ENCODE measurements around the gene HSPB7.

The HSPB7 gene

GRCh38 chr1:15966956-15967344, 50.9 kb downstream of the HSPB7 start:
- H3K4me3 ChIP-seq (IDR thresholded peaks at IDR 0.05; ENCODE audit: insufficient read depth, low read depth, low read length): no peak overlapping the region
- no peaks in the 10 kb centered on the region for H3K27me3 ChIP-seq (ENCODE audit: insufficient read depth, low read depth)
- H3K4me2 ChIP-seq: no peak overlapping the region
- H3K79me2 ChIP-seq (ENCODE audit: insufficient read depth, low read depth): peaks cover 9% of the 10 kb centered on the region; the same call in 1 of the 2 replicates
- no peak overlapping the region for H2AFZ ChIP-seq (ENCODE audit: low read depth)
- H3K27ac ChIP-seq: no peak overlapping the region
- H4K20me1 ChIP-seq (ENCODE audit: insufficient read depth): no peaks in the 10 kb centered on the region
- no peaks in the 10 kb centered on the region for H3K36me3 ChIP-seq (ENCODE audit: insufficient read depth)
- peaks cover 38% of the 10 kb centered on the region for H3K4me1 ChIP-seq (ENCODE audit: low read depth, poor library complexity, severe bottlenecking)
- no peak overlapping the region for H3K9ac ChIP-seq
- no peak for TF ChIP-seq CTCF (conservative IDR thresholded peaks at IDR 0.05; ENCODE audit: low read depth, low read length)

GRCh38 chr1:15966081-15966955, 51.5 kb downstream of the HSPB7 start:
- peak overlapping the region; percentile 34; the same call in 1 of the 2 replicates for H3K4me2 ChIP-seq
- H3K27me3 ChIP-seq (ENCODE audit: insufficient read depth, low read depth): no peaks in the 10 kb centered on the region
- H3K27ac ChIP-seq: peak overlapping the region; percentile 44; the same call in 1 of the 2 replicates
- peaks cover 38% of the 10 kb centered on the region for H3K4me1 ChIP-seq (ENCODE audit: low read depth, poor library complexity, severe bottlenecking)
- H2AFZ ChIP-seq (ENCODE audit: low read depth): no peak overlapping the region
- no peaks in the 10 kb centered on the region for H4K20me1 ChIP-seq (ENCODE audit: insufficient read depth)
- H3K9ac ChIP-seq: no peak overlapping the region; the same call in 1 of the 2 replicates
- no peak overlapping the region for H3K4me3 ChIP-seq (IDR thresholded peaks at IDR 0.05; ENCODE audit: insufficient read depth, low read depth, low read length)
- peaks cover 8% of the 10 kb centered on the region; the same call in 1 of the 2 replicates for H3K79me2 ChIP-seq (ENCODE audit: insufficient read depth, low read depth)
- no peak for TF ChIP-seq CTCF (conservative IDR thresholded peaks at IDR 0.05; ENCODE audit: low read depth, low read length)
- no peaks in the 10 kb centered on the region for H3K36me3 ChIP-seq (ENCODE audit: insufficient read depth)

GRCh38 chr1:15965228-15965767, 52.5 kb downstream of the HSPB7 start:
- H3K4me3 ChIP-seq (IDR thresholded peaks at IDR 0.05; ENCODE audit: insufficient read depth, low read depth, low read length): no peak overlapping the region
- H4K20me1 ChIP-seq (ENCODE audit: insufficient read depth): no peaks in the 10 kb centered on the region
- no peak for TF ChIP-seq CTCF (conservative IDR thresholded peaks at IDR 0.05; ENCODE audit: low read depth, low read length)
- no peaks in the 10 kb centered on the region for H3K27me3 ChIP-seq (ENCODE audit: insufficient read depth, low read depth)
- H3K79me2 ChIP-seq (ENCODE audit: insufficient read depth, low read depth): peaks cover 8% of the 10 kb centered on the region; the same call in 1 of the 2 replicates
- H3K4me2 ChIP-seq: peak overlapping the region; percentile 34; the same call in 1 of the 2 replicates
- no peak overlapping the region for H3K9ac ChIP-seq
- no peaks in the 10 kb centered on the region for H3K36me3 ChIP-seq (ENCODE audit: insufficient read depth)
- H3K4me1 ChIP-seq (ENCODE audit: low read depth, poor library complexity, severe bottlenecking): peaks cover 38% of the 10 kb centered on the region
- 0 out of 2 replicates have a peak overlapping the region, but pooled peaks have one; percentile 44 for H3K27ac ChIP-seq
- H2AFZ ChIP-seq (ENCODE audit: low read depth): no peak overlapping the region

Measured in KMS-11 (cell line).